GM18951 (cell line): ENCODE data around the gene SPOCK3.
"Not testable (repeated sequence)": the region's sequence is repeated elsewhere in the genome, so short reads cannot be mapped to it uniquely, and the experiment has no call there.

Experiments used
- POLR2A ChIP-seq: IDR thresholded peaks from 4 replicates; pipeline ENCODE4 v1.6.1; 2011; ENCODE audit warnings: mild to moderate bottlenecking; ENCODE audit not compliant: insufficient read length, insufficient read depth; ENCODE audit errors: extremely low read depth
- in situ Hi-C: fragments of 300-500 bp; cut with MboI; formaldehyde crosslinking; loops from one replicate; pipeline ENCODE4 v1.12.0; 2022; ENCODE audit warnings: low sequenced_read_pairs, mixed read lengths, inconsistent platforms; ENCODE audit not compliant: unreplicated experiment

Gene SPOCK3

DNA sequence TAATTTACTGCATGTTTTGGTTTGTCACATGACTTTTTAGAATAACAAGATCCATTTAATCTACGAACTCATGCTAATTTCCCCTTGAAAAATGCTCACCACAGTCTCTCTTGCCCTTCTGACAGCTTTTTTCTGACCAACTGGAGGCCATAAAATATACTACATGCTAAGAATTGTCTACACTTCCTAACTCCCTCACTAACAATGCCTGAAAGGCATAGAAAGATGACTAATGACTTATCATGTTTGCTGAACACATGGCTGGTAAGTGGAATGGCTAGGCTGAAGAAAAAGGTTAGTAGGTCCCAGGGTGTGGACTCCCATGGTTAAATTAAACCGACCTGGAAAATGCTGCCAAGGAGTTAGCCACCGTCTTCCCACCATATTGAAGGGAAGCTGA is 309.9 kb downstream of the SPOCK3 start:
- TF ChIP-seq POLR2A, result no peak
- in situ Hi-C loops, result no loop called here

DNA sequence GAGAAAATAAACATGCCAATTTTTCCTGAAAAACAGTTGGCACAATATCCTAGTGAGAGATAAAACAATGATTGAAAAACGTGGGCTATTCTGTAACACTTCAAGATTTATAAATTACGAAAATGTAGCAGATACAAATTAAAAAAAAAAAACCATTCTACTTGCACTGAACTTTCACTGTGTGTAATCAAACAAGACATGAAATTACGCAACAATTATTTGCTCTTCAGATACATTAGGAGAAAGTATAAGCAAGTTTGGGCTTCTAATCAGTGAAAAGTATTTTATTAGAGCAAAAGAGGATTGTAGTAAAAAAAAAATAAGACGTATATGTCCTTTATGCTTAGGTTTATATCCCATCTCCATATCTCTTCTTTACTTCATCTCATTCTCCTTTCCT is 320.4 kb downstream of the SPOCK3 start:
- in situ Hi-C loops, result no loop called here

DNA sequence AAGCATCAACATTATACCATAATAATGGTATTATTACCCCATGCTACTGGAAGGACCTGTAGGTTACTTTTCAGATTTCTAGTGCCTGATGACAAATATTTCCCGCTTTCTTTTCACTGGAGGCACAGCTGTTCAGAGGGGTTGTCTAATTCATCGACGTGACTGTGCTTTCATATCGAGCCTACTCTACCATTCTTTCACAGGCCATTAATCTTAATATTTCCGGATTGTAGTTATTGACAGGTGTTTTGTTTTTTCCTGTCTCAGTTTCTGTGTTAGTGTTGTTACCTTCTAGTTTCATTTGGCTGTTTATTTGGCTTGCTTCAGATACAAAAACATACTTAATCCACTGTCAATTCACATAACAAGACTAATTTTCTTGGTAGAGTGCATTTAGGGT is 330.9 kb downstream of the SPOCK3 start:
- no peak for TF ChIP-seq POLR2A
- in situ Hi-C loops, result no loop called here

More for the DNA sequence above, 320.4 kb downstream of the SPOCK3 start:
- no peak for TF ChIP-seq POLR2A

DNA sequence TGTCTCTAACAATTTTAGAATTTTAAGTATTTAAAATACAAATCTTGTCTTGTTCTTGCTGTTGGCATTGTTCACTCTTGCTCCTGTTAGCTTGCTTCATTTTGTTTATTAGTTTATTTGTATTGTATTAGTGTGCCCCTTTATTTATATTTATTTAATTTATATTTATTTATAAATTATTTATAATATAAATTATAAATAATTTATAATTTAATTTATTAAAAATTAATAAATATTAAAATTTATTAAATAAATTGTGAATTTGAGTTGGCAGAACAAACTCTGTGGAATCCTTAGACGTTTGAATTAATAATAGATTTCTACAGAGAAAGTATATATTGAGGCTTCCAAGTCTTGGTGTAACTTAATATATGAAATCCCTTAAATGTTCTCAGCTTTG is 331.4 kb downstream of the SPOCK3 start:
- in situ Hi-C loops, result no loop called here
- no peak for TF ChIP-seq POLR2A

DNA sequence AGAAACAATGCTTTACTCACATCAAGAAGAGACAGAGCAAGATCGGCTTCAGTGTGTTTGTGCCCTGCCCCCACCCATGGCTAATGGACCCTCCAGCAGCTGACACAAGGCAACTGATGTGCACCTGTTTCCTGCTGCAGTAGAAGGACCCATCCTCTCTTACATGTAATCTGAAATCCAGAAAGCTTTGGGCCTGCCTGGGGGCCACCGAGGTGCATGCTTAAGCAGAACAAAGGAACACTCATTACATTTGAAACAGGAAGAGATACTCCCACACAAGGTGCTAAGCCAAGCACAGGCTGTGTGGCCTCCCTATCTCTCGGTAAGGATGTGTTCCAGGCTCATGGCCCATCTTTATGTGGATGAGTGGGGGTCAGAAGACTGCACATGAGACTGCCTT is 338.0 kb downstream of the SPOCK3 start:
- in situ Hi-C loops, result no loop called here
- no peak for TF ChIP-seq POLR2A

DNA sequence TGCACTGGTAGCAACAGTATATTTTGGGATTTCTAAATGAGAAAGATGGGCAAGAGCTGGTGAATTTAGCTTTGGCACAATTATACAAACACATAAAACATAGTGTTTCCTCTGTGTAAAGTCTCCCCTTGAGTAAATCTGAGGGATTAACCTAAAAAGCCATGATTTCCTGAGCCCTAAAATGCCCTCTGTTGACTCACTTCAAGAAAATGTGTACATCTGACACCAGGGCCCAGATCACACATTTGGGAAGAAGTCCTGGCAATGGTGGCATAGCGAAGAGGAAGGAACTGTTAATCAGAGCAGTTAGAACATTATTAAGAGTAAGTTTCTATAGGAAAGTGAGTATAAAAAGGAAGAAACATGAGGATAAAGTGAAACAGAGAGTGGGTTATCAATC is 338.5 kb downstream of the SPOCK3 start:
- no peak for TF ChIP-seq POLR2A
- in situ Hi-C loops, result no loop called here

DNA sequence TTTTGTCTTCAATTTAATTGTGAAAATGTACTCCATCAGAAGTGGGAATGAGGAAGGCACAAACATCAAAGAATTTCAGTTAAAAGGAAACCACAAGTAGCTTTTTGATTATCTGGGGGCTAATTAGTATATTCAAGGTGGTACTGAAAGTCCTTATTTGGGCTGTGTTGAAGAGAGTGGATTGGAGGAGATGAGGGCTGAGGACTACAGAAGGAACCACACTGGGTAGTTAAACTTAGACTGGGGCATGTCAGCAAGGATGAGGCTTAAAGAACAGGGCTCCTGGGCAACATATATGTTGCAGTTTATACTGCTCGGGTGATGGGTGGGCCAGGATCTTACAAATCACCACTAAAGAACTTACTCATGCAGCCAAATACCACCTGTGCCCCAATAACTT is 346.8 kb downstream of the SPOCK3 start:
- TF ChIP-seq POLR2A, result no peak
- in situ Hi-C loops, result no loop called here

DNA sequence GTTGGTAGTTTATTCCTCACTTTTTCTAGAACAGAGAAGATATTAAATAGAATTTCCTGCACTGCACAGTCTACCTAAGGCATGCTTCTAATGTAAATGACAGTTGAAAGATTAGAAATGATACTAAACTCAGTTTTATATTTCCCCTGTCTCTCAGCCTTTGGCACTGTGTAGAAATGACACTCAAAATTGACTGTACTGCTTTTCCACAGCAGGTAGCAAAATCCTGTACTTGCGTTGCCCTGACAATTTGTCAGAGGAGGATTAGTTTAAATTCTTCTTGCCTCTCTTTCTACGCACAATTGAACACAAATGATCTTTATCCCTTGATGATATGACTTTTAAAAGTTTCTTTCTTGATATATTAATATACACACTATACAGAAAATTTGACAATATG is 347.6 kb downstream of the SPOCK3 start:
- TF ChIP-seq POLR2A, result no peak
- in situ Hi-C loops, result no loop called here

DNA sequence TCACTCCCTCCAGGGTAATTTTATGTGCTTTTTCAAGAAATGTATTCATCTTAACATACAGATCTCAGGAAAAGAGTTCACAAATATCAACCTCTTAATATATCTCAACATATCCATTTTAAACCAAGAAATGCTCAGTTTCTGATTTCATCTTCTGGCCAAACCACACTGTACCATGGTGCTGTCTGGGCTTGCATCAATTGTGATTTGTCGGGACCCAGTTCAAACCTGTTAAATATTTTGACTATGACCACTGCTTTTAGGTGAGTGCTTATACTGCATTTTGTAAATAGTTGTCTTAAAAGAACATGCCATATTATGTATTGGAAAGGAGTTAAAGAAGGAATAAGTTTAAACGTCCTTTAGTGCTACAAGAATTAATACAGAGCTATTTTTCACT is 352.1 kb downstream of the SPOCK3 start:
- TF ChIP-seq POLR2A, result no peak
- in situ Hi-C loops, result no loop called here

DNA sequence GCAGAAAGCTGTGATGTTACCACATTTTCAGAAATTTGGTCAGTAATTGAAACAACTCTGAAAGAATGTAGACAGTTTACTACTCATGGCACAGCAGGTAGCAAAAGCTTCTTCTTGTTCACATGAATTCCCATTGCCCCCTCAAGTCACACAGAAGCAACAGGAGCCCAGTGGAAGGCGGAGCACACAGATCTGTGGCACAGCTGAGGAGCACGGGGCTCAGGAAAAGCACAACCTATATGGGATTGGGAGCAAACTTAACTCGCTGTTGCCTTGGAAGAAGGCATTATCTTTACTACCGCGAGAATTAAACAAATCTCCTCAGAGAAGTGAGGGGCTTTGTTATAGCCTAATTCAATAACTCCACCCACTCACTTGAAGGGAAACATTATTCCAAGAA is 358.5 kb downstream of the SPOCK3 start:
- TF ChIP-seq POLR2A, result no peak
- in situ Hi-C loops, result no loop called here

DNA sequence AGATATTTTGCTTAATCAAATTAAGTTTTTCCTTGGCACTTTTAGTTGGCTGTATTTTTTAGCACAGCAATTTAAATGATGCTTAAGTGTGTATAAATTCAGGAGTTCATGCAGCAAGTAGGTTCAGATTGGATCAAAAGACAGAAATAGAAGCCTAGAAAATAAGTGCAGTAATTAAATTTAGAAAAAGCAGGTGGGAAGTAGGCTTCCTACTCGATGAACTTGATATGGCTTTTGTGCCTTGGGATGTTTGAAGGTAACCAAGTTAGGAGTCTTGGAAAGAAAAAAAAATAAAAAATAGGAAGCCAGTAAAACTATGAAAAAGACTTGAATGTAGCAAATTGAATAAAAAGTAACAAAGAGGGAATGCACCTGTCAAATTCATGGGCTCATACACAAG is 372.3 kb downstream of the SPOCK3 start:
- no peak for TF ChIP-seq POLR2A
- in situ Hi-C loops, result no loop called here

DNA sequence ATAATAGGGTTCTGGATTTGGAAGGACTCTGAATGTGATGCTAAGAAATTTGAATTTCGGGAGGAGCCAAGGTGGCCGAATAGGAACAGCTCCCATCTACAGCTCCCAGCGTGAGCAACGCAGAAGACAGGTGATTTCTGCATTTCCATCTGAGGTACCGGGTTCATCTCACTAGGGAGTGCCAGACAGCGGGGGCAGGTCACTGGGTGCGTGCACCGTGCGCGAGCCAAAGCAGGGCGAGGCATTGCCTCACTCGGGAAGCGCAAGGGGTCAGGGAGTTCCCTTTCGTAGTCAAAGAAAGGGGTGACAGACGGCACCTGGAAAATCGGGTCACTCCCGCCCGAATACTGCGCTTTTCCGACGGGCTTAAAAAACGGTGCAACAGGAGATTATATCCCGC is 383.9 kb downstream of the SPOCK3 start:
- in situ Hi-C loops, result not testable (repeated sequence)

DNA sequence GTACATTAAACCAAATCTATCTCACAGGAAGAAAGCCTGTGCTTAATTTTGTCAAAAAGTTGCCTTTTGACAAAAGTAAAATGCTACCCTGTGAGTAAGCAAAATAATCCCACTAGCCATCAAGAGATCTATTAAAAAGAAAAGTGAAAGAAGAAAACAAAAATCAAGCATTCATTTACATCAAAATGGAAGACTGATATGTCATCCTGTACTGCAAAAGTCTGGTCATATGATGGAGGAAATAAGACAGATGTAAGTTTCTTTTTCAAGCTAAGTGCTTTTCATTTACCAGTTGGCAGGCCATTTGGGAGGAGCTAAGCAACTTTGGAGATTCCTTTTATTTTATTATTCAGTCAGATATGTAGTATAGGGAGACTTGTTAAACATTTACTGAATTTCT is 387.4 kb downstream of the SPOCK3 start:
- TF ChIP-seq POLR2A, result no peak
- in situ Hi-C loops, result no loop called here

DNA sequence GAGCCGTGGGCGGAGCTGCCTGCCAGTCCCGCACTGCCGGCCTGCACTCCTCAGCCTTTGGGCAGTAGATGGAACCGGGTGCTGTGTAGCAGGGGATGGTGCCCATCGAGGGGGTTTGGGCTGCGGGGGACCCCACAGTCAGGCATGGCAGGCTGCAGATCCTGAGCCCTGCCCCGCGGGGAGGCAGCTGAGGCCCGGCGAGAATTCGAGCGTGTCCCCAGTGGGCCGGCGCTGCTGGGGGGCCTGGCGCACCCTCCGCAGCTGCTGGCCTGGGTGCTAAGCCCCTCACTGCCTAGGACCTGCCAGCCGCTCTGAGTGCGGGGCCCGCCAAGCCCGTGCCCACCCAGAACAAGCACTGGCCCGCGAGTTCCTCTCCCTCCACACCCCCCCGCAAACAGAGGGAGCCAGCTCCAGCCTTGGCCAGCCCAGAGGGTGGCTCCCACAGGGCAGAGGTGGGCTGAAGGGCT is 391.5 kb downstream of the SPOCK3 start:
- TF ChIP-seq POLR2A, result no peak
- in situ Hi-C loops, result no loop called here

DNA sequence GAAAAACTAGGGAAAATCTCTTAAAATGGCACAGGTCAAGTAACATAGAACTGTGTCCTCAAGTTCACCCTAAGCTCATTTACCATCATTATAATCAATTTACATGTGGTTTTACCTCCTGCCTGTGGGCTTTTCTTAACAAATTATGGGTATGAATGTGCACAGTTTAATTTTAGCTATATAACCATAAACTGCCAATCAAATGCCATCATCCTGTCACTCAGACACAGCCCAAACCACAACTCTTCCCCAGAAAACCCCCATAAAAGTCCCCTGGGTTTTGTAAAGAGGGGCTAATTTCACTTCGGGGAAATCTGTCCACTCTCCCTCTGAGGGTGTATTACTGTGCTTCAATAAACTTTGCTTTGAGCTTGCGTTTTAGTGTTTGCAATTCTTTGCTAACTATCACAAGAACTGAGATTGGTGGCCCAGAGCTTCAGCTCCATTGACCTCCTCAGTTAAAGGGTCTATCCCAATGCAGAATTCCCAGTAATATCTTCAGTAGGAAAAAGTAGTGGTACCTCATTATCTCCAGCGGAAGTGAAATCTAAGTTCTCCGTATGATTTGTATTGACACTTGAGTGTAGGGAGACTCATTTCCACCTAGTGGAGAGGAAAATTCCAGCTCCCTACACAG is 394.6 kb downstream of the SPOCK3 start:
- TF ChIP-seq POLR2A, result no peak
- in situ Hi-C loops, result no loop called here
